Astrocyte of the cerebellum (primary cell): ENCODE data around the gene AFF3.
A peak's percentile ranks its signal among the peaks of the same experiment; 100 is the strongest.

ENCODE experiments used
- DNase-seq: peaks from one replicate; pipeline ENCODE4 v3.0.0-alpha.2; 2011; ENCODE audit warnings: low read depth
- H3K4me3 ChIP-seq: 2 replicates; pipeline ENCODE4 v1.5.1; 2011; ENCODE audit warnings: mild to moderate bottlenecking, low read depth, low read length, moderate library complexity
- CTCF ChIP-seq: IDR thresholded peaks from 2 replicates; pipeline ENCODE4 v1.5.1; 2012; ENCODE audit warnings: low read length, low read depth, moderate library complexity, mild to moderate bottlenecking; ENCODE audit errors: missing control alignments
- in situ Hi-C: cut with HindIII; loops from 2 replicates; pipeline ENCODE4 v1.10.0; 2017; ENCODE audit warnings: low sequenced_read_pairs

AFF3 gene

GRCh38 chr2:99597616-99598015 is 544.8 kb downstream of the AFF3 start:
- no peak for TF ChIP-seq CTCF
- peak; percentile 70 for DNase-seq
- in situ Hi-C loops: no loop called here
- no peak overlapping the region for H3K4me3 ChIP-seq

GRCh38 chr2:99595373-99595772 is 547.0 kb downstream of the AFF3 start:
- H3K4me3 ChIP-seq: no peak overlapping the region
- no peak for TF ChIP-seq CTCF
- in situ Hi-C loops: no loop called here
- DNase-seq: no peak

DNA sequence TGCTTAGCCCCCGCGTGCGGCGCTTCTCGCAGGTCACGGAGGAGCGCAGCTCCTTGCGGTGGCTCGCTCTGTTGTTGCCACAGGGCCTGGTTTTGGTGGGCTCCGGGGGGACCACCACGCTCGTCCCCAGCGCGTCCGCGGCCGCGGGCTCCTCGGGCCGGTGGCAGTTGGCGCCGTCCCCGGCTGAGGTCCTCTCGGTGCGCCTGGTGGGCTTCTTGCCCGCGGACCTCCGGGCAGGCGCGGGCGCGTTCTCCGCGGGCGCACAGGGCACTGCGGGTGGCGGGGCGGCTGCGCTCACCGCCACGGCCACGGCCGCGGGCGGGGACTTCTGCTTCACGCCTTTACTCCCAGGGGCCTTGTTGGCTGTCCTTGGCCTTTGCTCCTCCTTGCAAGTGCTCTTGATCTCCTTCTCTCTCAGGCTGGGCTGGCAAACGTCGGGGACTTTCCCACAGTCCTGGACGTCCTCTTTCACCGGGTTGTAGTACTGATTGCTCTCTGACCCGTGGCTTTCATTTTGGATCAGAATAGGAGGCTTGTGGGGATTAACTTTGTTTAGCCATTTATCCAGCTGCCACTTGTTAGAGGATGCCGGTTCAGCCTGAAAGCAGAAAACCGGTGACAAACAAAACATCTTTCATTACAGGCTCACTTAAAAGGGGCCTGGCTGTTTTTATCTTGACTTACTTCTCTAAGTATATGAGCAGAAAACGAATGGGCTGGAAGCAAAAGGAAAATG is 548.5 kb downstream of the AFF3 start:
- H3K4me3 ChIP-seq: no peak overlapping the region
- no peak for TF ChIP-seq CTCF
- no peak for DNase-seq
- in situ Hi-C loops: no loop called here

GRCh38 chr2:99576775-99577174 is 565.6 kb downstream of the AFF3 start:
- in situ Hi-C loops: no loop called here
- no peak for TF ChIP-seq CTCF
- H3K4me3 ChIP-seq: no peak overlapping the region
- DNase-seq: no peak

DNA sequence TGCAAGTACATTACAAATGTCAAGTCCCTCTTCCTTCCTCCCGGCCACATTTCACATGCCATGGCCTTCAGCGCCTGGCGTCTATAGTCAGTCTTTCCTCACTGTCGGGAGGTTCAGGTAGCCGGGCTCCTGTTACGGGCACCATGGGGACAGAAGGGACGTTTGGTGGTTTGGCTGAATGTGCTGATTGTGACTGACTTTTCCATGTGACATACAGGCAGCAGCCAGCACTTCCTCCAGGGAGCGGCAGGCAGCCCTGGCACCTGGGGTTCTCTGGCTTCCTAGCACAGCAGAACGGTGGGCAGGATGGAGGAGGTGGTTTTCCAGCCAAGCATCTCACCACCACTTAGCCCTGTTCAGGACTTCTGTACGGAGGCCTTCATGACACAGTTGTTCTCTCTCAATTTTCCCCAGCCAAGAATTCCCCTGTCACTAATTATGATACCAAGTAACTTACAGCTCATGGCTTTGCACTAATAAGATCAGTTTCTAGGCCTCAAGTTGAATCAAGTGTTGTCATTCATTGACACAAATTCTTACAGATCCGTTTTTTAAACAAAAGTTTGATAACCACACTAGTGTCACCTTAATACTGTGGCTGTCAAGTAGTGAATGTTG is 568.6 kb downstream of the AFF3 start:
- in situ Hi-C loops: no loop called here
- TF ChIP-seq CTCF: no peak
- H3K4me3 ChIP-seq: no peak overlapping the region
- no peak for DNase-seq

GRCh38 chr2:99572373-99573164 is 569.8 kb downstream of the AFF3 start:
- no peak for TF ChIP-seq CTCF
- peak; percentile 20 for DNase-seq
- no peak overlapping the region for H3K4me3 ChIP-seq
- in situ Hi-C loops: no loop called here
